OCI-LY1 (cell line): ENCODE results near the gene FAM181B.

ENCODE experiments used
- EZH2 ChIP-seq: fragments of 200-600 bp; sonication (generic), shearing (Covaris generic); IDR thresholded peaks from 2 replicates; pipeline ENCODE4 v1.8.0; 2017; ENCODE audit warnings: borderline replicate concordance, mixed run types, mild to moderate bottlenecking, antibody characterized with exemption, low read length, moderate library complexity, mixed read lengths
- TF ChIP-seq, protein P1 (sequence below): fragments of 200-600 bp; sonication (generic), shearing (Covaris generic); IDR thresholded peaks from 2 replicates; pipeline ENCODE4 v1.5.1; 2017; ENCODE audit warnings: mild to moderate bottlenecking, antibody characterized with exemption, low read length, moderate library complexity, mixed read lengths

DNA sequence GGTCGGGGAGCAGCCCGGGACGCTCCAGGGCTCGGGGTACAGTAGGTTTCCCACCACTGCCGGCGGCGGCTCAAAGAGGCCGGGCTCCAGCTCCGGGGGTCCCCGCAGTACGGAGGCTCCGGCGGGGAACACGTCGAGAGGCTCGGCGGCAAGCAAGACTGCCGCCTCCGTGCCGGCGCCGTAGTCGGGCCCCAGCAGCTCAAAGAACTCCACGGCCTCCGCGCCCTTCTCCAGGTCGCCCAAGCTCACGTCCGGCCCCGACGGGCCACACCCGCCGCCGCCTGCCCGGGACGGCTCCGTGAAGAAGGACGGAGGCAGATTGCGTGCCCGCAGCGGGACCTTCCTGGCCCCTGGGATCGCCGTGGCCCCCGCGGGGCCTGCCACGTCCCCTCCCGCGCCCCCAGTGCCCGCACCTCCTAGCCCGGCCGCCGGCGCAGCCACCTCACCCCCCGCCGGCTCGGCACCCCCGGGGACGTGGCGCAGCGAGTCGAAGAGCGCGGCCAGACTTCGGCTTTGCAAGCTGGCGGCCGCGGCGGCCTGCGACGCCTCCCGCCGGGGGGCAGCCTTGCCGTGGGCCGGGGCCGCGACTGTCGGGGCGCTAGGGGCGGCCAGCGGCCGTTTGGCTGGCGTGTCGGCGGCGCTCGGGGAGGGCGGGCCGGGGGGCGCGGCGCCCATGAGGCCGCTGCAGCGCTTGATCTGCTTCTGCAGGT is 775 bp downstream of the FAM181B start:
- TF ChIP-seq, protein P1, sequence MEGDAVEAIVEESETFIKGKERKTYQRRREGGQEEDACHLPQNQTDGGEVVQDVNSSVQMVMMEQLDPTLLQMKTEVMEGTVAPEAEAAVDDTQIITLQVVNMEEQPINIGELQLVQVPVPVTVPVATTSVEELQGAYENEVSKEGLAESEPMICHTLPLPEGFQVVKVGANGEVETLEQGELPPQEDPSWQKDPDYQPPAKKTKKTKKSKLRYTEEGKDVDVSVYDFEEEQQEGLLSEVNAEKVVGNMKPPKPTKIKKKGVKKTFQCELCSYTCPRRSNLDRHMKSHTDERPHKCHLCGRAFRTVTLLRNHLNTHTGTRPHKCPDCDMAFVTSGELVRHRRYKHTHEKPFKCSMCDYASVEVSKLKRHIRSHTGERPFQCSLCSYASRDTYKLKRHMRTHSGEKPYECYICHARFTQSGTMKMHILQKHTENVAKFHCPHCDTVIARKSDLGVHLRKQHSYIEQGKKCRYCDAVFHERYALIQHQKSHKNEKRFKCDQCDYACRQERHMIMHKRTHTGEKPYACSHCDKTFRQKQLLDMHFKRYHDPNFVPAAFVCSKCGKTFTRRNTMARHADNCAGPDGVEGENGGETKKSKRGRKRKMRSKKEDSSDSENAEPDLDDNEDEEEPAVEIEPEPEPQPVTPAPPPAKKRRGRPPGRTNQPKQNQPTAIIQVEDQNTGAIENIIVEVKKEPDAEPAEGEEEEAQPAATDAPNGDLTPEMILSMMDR = no peak
- no peak for TF ChIP-seq EZH2
